DND-41 (cell line): Measurements from ENCODE around the gene KCND3.

Source experiments
- EZH2 ChIP-seq: IDR thresholded peaks from 3 replicates; pipeline ENCODE4 v1.6.1; 2012; ENCODE audit warnings: borderline replicate concordance, low read depth, mild to moderate bottlenecking, moderate library complexity, low read length, inconsistent platforms; ENCODE audit not compliant: severe bottlenecking
- TF ChIP-seq, protein P1 (sequence below): IDR thresholded peaks from 2 replicates; pipeline ENCODE4 v1.5.1; 2012; ENCODE audit warnings: borderline replicate concordance, low read length, moderate library complexity, mild to moderate bottlenecking; ENCODE audit not compliant: poor library complexity, severe bottlenecking; ENCODE audit errors: extremely low read depth

DNA sequence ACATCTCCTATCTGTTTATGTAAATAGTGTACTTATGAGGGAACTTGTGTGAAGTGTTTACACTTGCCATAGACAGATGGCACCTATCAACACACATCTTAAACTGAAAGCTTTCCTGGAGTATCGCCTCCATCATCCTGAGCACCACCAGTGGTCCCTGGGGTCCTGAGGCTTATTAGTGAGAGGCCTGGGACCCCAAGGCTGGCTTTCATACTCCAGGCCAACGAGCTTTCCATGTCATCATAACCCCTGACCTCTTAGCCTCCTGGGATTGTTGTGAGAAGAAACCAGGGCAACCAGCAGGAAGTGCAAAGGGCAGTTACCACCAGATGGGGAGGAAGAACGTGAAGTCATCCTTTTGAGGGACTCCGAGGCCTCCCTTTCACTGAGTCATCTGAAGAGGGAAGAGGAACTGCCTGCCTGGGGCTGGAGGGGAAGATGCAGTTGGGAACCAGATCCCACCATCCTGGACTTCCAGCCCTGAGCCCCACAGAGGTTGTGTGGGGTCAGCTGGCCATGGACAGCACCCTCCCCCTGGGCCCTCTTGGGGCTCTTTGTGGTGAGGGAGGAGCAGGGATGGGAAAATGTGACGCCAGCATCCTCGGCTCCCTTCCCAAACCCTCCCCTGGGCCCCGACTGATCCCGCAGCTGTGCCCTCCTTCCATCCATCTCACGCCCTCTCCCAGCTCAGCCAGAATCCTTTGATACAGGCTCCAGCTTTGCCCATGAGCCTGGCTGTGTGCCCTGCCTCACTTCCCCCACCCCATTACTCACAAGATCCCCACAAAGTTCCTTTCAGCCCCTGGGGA lies 256.1 kb downstream of the KCND3 start:
- TF ChIP-seq EZH2: no peak
- TF ChIP-seq, protein P1, sequence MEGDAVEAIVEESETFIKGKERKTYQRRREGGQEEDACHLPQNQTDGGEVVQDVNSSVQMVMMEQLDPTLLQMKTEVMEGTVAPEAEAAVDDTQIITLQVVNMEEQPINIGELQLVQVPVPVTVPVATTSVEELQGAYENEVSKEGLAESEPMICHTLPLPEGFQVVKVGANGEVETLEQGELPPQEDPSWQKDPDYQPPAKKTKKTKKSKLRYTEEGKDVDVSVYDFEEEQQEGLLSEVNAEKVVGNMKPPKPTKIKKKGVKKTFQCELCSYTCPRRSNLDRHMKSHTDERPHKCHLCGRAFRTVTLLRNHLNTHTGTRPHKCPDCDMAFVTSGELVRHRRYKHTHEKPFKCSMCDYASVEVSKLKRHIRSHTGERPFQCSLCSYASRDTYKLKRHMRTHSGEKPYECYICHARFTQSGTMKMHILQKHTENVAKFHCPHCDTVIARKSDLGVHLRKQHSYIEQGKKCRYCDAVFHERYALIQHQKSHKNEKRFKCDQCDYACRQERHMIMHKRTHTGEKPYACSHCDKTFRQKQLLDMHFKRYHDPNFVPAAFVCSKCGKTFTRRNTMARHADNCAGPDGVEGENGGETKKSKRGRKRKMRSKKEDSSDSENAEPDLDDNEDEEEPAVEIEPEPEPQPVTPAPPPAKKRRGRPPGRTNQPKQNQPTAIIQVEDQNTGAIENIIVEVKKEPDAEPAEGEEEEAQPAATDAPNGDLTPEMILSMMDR: no peak
